Endodermal cell (in vitro differentiated cells): ENCODE data around the gene S100A11. TPM values are rescaled to one million over a fixed set of nuclear protein-coding genes. Genes with fewer than 3 reads are reported as not detected.

Source experiments
- DNase-seq: peaks from one replicate; pipeline ENCODE4 v3.0.0-alpha.2; 2017
- H3K27ac ChIP-seq: 2 replicates; pipeline ENCODE4 v1.5.1; 2013; ENCODE audit warnings: mild to moderate bottlenecking, low read depth, low read length, moderate library complexity
- H3K27me3 ChIP-seq: 2 replicates; pipeline ENCODE4 v1.6.1; 2013; ENCODE audit warnings: mild to moderate bottlenecking, low read length, moderate library complexity; ENCODE audit not compliant: insufficient read depth, control insufficient read depth, poor library complexity, severe bottlenecking
- H3K36me3 ChIP-seq: 2 replicates; pipeline ENCODE4 v1.7.0; 2013; ENCODE audit warnings: mild to moderate bottlenecking, low read length, moderate library complexity; ENCODE audit not compliant: control insufficient read depth, insufficient read depth
- H3K4me1 ChIP-seq: one replicate; pipeline ENCODE4 v1.7.0; 2013; ENCODE audit warnings: low read length; ENCODE audit not compliant: control insufficient read depth, insufficient read depth
- H3K4me3 ChIP-seq: 2 replicates; pipeline ENCODE4 v1.5.1; 2013; ENCODE audit warnings: mild to moderate bottlenecking, low read length, moderate library complexity
- H3K9ac ChIP-seq: 2 replicates; pipeline ENCODE4 v1.6.1; 2013; ENCODE audit warnings: mild to moderate bottlenecking, low read length, moderate library complexity; ENCODE audit not compliant: poor library complexity, severe bottlenecking; ENCODE audit errors: extremely low read depth
- H3K9me3 ChIP-seq: 2 replicates; pipeline ENCODE4 v1.6.1; 2013; ENCODE audit warnings: mild to moderate bottlenecking, low read length, moderate library complexity; ENCODE audit not compliant: control insufficient read depth
- H3K27ac Mint-ChIP-seq: 2 replicates; pipeline ENCODE4 v1.8.0; 2020; ENCODE audit warnings: mixed read lengths
- H3K27me3 Mint-ChIP-seq: 2 replicates; pipeline ENCODE4 v1.8.0; 2021; ENCODE audit warnings: mild to moderate bottlenecking, mixed read lengths; ENCODE audit not compliant: insufficient read depth
- H3K36me3 Mint-ChIP-seq: 2 replicates; pipeline ENCODE4 v1.8.0; 2020; ENCODE audit warnings: low read depth, mixed read lengths
- H3K4me1 Mint-ChIP-seq: 2 replicates; pipeline ENCODE4 v1.8.0; 2020; ENCODE audit warnings: mixed read lengths
- H3K4me3 Mint-ChIP-seq: 2 replicates; pipeline ENCODE4 v1.8.0; 2020; ENCODE audit warnings: mild to moderate bottlenecking, moderate library complexity, mixed read lengths
- H3K9me3 Mint-ChIP-seq: 2 replicates; pipeline ENCODE4 v1.8.0; 2020; ENCODE audit warnings: mild to moderate bottlenecking, mixed read lengths
- WGBS, 2 experiments: methylation state at CpG; one replicate each; pipeline versions ENCODE4 v1.1.5 to v1.1.7; 2013; ENCODE audit warnings: missing lambda C conversion rate in 2 of 2, mixed read lengths in 1 of 2; ENCODE audit not compliant: insufficient coverage in 1 of 2, insufficient read length in 1 of 2; 5-methylcytosine and 5-hydroxymethylcytosine counted together
- total RNA-seq, 2 donors: library from RNA; stranded (reverse); fragmentation: NEBNext Ultra II Directional in 1 of 2; extraction: Animal tissue kit (Norgen Biotek cat#: 25700) in 1 of 2; gene quantifications; 2 replicates in 1 of 2; 3 replicates in 1 of 2; pipeline ENCODE4 v1.2.1, GENCODE V29; 2021
- TF ChIP-seq, protein P1 (sequence below): fragments of 200-600 bp; sonication (generic); conservative IDR thresholded peaks from 2 replicates; pipeline ENCODE4 v1.5.0; 2021; ENCODE audit warnings: antibody characterized with exemption, mild to moderate bottlenecking

The S100A11 gene
- total RNA-seq, 2 donors from 2014 or later: 163 to 248 TPM

DNA sequence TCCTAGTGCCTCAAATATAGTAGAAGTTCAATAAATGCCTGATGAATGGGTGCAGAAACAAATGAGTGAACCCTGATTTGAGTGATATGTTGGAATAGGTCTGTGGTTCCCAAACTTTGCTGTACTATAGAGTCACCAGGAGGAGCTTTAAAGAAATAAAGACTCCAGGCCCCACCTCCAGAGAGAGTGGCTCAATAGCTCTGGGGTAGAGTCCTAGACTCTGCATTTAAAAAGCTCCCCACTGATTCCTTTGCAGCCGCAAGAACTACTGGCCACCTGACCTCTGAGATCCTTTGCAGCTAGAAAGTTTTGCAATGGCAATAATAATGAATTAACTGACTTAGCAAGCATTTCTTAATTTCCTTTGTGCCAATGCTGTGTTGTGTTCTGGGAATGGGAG, 31.1 kb upstream of the S100A11 start:
- DNase-seq: no peak
- Mint-ChIP-seq H3K4me3 (no peak overlapping the region), H3K27me3 (peaks cover 15% of the 10 kb centered on the region), H3K36me3 (no peaks in the 10 kb centered on the region), H3K27ac (no peak overlapping the region), H3K9me3 (no peaks in the 10 kb centered on the region), H3K4me1 (no peaks in the 10 kb centered on the region)
- WGBS, 2 experiments: 50 to 73% methylated on average over 1 of the region's 1 CpG
- no peaks in the 10 kb centered on the region for H3K9me3 ChIP-seq
- no peaks in the 10 kb centered on the region for H3K4me1 ChIP-seq
- no peak overlapping the region for H3K27ac ChIP-seq
- H3K36me3 ChIP-seq: no peaks in the 10 kb centered on the region
- no peak overlapping the region for H3K4me3 ChIP-seq
- no peak overlapping the region for H3K9ac ChIP-seq
- no peaks in the 10 kb centered on the region for H3K27me3 ChIP-seq
- TF ChIP-seq, protein P1, sequence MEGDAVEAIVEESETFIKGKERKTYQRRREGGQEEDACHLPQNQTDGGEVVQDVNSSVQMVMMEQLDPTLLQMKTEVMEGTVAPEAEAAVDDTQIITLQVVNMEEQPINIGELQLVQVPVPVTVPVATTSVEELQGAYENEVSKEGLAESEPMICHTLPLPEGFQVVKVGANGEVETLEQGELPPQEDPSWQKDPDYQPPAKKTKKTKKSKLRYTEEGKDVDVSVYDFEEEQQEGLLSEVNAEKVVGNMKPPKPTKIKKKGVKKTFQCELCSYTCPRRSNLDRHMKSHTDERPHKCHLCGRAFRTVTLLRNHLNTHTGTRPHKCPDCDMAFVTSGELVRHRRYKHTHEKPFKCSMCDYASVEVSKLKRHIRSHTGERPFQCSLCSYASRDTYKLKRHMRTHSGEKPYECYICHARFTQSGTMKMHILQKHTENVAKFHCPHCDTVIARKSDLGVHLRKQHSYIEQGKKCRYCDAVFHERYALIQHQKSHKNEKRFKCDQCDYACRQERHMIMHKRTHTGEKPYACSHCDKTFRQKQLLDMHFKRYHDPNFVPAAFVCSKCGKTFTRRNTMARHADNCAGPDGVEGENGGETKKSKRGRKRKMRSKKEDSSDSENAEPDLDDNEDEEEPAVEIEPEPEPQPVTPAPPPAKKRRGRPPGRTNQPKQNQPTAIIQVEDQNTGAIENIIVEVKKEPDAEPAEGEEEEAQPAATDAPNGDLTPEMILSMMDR: no peak

- no peaks in the 10 kb centered on the region for H3K27me3 ChIP-seq
- H3K27ac ChIP-seq: no peak overlapping the region
- H3K36me3 ChIP-seq: no peaks in the 10 kb centered on the region
- H3K4me1 ChIP-seq: no peaks in the 10 kb centered on the region
- H3K27ac Mint-ChIP-seq: no peak overlapping the region
- TF ChIP-seq, protein P1: no peak
- no peak overlapping the region for H3K4me3 ChIP-seq
- no peaks in the 10 kb centered on the region for H3K9me3 Mint-ChIP-seq
- peaks cover 13% of the 10 kb centered on the region for H3K27me3 Mint-ChIP-seq
- H3K9ac ChIP-seq: no peak overlapping the region
- H3K36me3 Mint-ChIP-seq: no peaks in the 10 kb centered on the region
- no peak overlapping the region for H3K4me3 Mint-ChIP-seq
- DNase-seq: no peak
- no peaks in the 10 kb centered on the region for H3K9me3 ChIP-seq
- H3K4me1 Mint-ChIP-seq: no peaks in the 10 kb centered on the region
Observed at GRCh38 chr1:152067150-152067549, 30.3 kb upstream of the S100A11 start.

DNA sequence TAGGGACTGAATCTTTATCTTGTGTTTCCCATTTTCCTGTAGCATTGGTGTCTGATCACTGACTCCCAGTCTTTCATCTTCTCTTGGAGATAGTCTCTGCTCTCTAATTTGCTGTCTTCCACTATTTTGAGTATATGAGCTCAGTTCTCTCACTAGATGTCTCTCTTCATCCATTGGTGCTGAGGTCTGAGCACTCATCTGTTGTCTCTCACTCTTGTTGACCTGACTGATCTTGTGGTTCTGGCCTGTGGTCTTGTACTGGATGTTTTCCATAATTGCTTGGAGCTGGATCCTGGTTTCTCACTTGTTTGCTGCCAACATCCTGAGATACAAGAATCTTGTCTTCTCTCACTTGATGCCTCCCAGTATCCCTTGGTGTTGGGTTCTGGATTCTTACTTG, 25.1 kb upstream of the S100A11 start:
- DNase-seq: no peak
- H3K27me3 ChIP-seq: peaks cover 8% of the 10 kb centered on the region
- Mint-ChIP-seq H3K27ac (no peak overlapping the region), H3K9me3 (no peaks in the 10 kb centered on the region), H3K36me3 (no peaks in the 10 kb centered on the region), H3K27me3 (peaks cover 13% of the 10 kb centered on the region), H3K4me3 (no peak overlapping the region), H3K4me1 (no peaks in the 10 kb centered on the region)
- TF ChIP-seq, protein P1: no peak
- H3K9me3 ChIP-seq: peaks cover 5% of the 10 kb centered on the region
- H3K4me3 ChIP-seq: no peak overlapping the region
- H3K27ac ChIP-seq: no peak overlapping the region
- H3K4me1 ChIP-seq: no peaks in the 10 kb centered on the region
- no peak overlapping the region for H3K9ac ChIP-seq
- H3K36me3 ChIP-seq: no peaks in the 10 kb centered on the region
